Ramos (cell line): Measurements from ENCODE around the gene LYST.
"Not testable (repeated sequence)": the region's sequence is repeated elsewhere in the genome, so short reads cannot be mapped to it uniquely, and the experiment has no call there.

Experiments used
- in situ Hi-C: fragments of 300-500 bp; cut with MboI; formaldehyde crosslinking; loops from one replicate; pipeline ENCODE4 v1.14.3; 2022; ENCODE audit warnings: low sequenced_read_pairs; ENCODE audit not compliant: unreplicated experiment

Gene LYST

GRCh38 chr1:235646463-235646862, 220.2 kb downstream of the LYST start:
- in situ Hi-C loops: no loop called here

- in situ Hi-C loops: no loop called here
Observed at GRCh38 chr1:235644693-235645305, 221.9 kb downstream of the LYST start.

- in situ Hi-C loops: no loop called here
Observed at GRCh38 chr1:235643837-235644692, 222.6 kb downstream of the LYST start.

- in situ Hi-C loops: no loop called here
Observed at GRCh38 chr1:235642943-235643371, 223.7 kb downstream of the LYST start.

GRCh38 chr1:235642011-235642942, 224.4 kb downstream of the LYST start:
- in situ Hi-C loops: no loop called here

GRCh38 chr1:235640580-235640979, 226.1 kb downstream of the LYST start:
- in situ Hi-C loops: no loop called here

- in situ Hi-C loops: no loop called here
Observed at GRCh38 chr1:235639226-235640205, 227.2 kb downstream of the LYST start.

GRCh38 chr1:235638612-235639011, 228.1 kb downstream of the LYST start:
- in situ Hi-C loops: not testable (repeated sequence)

- in situ Hi-C loops: no loop called here
Observed at GRCh38 chr1:235637756-235638534, 228.8 kb downstream of the LYST start.

- in situ Hi-C loops: no loop called here
Observed at GRCh38 chr1:235635938-235636662, 230.6 kb downstream of the LYST start.

GRCh38 chr1:235632506-235633401, 234.0 kb downstream of the LYST start:
- in situ Hi-C loops: no loop called here

GRCh38 chr1:235631816-235632215, 234.9 kb downstream of the LYST start:
- in situ Hi-C loops: no loop called here

GRCh38 chr1:235628316-235629005, 238.2 kb downstream of the LYST start:
- in situ Hi-C loops: no loop called here

- in situ Hi-C loops: no loop called here
Observed at GRCh38 chr1:235625831-235626230, 240.9 kb downstream of the LYST start.

GRCh38 chr1:235625340-235625739, 241.4 kb downstream of the LYST start:
- in situ Hi-C loops: no loop called here

GRCh38 chr1:235624721-235625333, 241.9 kb downstream of the LYST start:
- in situ Hi-C loops: no loop called here
